SK-N-MC (cell line): ENCODE data around the gene GPANK1.

Source experiments
- DNase-seq: peaks from one replicate; pipeline ENCODE4 v3.0.0-alpha.2; 2011; ENCODE audit warnings: low read depth, low spot score
- H3K27ac ChIP-seq: fragments of 200-600 bp; sonication (generic); 2 replicates; pipeline ENCODE4 v1.5.1; 2016; ENCODE audit warnings: mixed run types
- H3K36me3 ChIP-seq: fragments of 200-600 bp; sonication (generic); 2 replicates; pipeline ENCODE4 v1.6.1; 2017; ENCODE audit warnings: antibody characterized with exemption, low read length, mixed read lengths; ENCODE audit not compliant: insufficient read depth
- H3K4me3 ChIP-seq: fragments of 200-600 bp; sonication (generic); 2 replicates; pipeline ENCODE4 v1.5.1; 2016
- H3K9ac ChIP-seq: fragments of 200-600 bp; sonication (generic); 2 replicates; pipeline ENCODE4 v1.8.0; 2017; ENCODE audit warnings: mixed run types, mixed read lengths; ENCODE audit not compliant: insufficient read length
- H3K9me3 ChIP-seq: fragments of 200-600 bp; sonication (generic); 2 replicates; pipeline ENCODE4 v1.6.1; 2017; ENCODE audit warnings: low read depth, mild to moderate bottlenecking, antibody characterized with exemption, low read length, moderate library complexity, mixed read lengths
- EZH2 ChIP-seq: fragments of 200-600 bp; sonication (generic); IDR thresholded peaks from one replicate; pipeline ENCODE4 v1.6.1; 2017; ENCODE audit warnings: antibody characterized with exemption
- FOXP2 ChIP-seq: optimal IDR thresholded peaks from 2 replicates; pipeline ENCODE3; 2011; ENCODE audit warnings: mild to moderate bottlenecking, moderate library complexity; ENCODE audit not compliant: insufficient read depth; ENCODE audit errors: extremely low read length, control extremely low read depth
- POLR2AphosphoS5 ChIP-seq: IDR thresholded peaks from 2 replicates; pipeline ENCODE4 v1.6.1; 2012; ENCODE audit warnings: mild to moderate bottlenecking, low read depth, low read length, borderline replicate concordance

GPANK1 gene

DNA sequence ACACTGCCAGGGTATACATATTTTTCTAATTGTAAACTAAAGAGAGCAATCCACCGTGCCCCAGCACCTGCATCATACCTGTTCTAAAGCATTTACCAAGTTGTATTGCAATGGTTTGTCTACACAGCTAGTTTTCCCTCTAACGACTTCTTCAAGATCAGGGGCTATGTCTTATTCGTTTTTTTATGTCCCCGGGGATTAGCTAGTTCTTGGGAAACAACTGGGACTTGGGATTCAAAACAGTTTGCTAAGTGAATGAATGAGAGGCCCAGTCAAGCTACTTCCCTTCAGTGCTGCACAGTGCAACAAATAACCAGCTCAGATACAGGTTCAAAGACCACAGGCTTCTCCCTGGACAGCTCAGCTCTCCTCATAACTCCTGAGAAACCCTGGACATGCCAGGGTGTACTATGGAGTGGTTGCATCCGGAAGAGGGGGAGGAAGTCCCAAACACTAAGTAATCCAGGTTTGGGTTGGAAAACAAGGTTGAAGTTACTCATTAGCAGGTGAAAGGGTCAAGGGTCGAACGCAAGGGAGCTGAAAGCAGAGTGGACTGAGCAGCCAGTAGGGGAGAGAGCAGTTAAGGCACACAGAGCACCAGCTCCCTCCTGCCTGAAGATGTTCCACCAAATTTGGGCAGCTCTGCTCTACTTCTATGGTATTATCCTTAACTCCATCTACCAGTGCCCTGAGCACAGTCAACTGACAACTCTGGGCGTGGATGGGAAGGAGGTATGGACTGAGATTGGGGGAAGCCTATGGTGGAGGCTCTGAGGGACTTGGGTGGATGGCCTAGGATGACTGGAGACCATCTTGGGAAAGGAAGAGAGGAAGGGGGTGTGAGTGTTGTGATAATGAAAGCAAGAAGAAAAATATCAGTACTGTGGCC lies 9.2 kb downstream of the GPANK1 start, which contains the start of gene APOM:
TSS of gene APOM (plus strand) at position 546 of the 889 bp plus-strand sequence. CDS start at position 619, 73 bp downstream.
- peaks cover 4% of the 10 kb centered on the region; the same call in 1 of the 2 replicates for H3K36me3 ChIP-seq
- H3K9ac ChIP-seq, result no peak within 1 kb of the TSS
- H3K9me3 ChIP-seq, result no peaks in the 10 kb centered on the region
- no peak for DNase-seq
- H3K27ac ChIP-seq, result peak within 1 kb of the TSS; percentile 8; the same call in 1 of the 2 replicates
- TF ChIP-seq FOXP2 (no peak), EZH2 (no peak), POLR2AphosphoS5 (no peak)
- no peak within 1 kb of the TSS for H3K4me3 ChIP-seq

DNA sequence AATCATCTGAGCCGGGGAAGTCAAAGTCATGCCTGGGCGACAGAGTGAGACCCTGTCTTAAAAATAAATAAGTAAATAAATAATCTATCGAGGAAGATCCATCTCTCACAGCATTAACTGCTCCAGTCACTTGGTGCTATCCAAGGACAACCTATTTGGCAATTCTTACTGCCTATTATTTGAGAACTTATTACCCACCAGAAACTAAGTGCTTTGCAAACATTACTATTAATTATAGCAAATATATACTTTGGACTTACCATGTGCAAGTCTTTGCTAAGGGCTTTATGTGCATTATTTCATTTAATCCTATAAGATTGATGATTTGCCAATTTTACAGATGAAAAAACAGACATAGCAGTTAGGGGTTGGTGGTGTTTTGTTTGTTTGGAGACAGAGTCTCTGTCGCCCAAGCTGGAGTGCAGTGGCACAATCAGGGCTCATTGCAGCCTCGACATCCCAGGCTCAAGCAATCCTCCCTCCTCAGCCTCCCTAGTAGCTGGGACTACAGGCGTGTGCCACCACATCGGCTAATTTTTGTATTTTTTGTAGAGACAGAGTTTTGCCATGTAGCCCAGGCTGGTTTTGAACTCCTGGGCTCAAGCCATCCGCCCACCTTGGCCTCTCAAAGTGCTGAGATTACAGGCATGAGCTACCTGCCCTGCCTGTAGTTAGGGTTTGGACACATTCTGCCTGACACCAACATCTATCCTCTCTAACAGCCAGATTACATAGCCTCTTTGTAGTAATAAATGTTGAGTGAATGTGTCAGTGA lies 10.0 kb downstream of the GPANK1 start:
- Histone ChIP-seq H3K9me3 (no peaks in the 10 kb centered on the region), H3K27ac (no peak overlapping the region), H3K36me3 (peaks cover 7% of the 10 kb centered on the region; the same call in 1 of the 2 replicates), H3K9ac (no peak overlapping the region), H3K4me3 (no peak overlapping the region)
- TF ChIP-seq POLR2AphosphoS5, result no peak
- DNase-seq, result no peak

DNA sequence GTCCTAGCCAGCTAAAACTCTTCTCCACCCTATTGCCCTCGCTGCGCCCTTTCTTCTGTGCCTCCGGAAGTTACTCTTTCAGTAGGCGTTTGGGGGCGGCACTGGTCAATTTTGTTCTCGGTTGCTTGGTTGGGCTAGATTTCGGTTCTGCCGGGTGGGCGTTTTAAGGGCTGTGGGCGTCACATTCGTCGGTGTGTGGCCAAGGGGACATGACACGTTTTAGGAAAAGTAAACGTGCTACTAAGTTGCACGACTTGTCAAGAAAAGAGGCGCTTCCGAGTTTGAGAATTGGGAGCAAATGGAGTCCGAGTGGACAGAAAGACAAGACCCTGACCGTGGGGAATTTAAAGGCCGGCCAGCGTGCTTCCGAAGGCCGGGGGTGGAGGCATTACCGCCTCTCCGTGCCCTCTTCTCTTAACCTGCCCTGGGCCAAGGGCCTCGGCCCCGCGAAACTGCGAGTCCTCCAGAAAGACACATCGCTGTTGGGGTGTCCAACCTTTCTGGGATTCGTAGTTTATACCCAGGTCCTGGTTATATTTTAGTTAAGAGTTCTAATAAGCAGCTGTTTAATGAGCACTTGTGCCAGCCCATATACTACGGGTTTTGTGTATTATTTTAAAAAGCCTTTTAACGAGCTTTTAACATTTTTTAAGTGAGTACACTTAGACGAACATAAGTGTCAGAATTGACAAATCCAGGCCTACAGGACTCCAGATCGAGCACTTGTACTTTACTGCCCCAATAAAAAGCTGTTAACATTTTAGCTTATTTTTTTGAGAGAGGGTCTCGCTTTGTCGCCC lies 11.7 kb downstream of the GPANK1 start:
- Histone ChIP-seq H3K27ac (peak overlapping the region; percentile 95), H3K4me3 (peak overlapping the region; percentile 85), H3K9me3 (no peaks in the 10 kb centered on the region), H3K9ac (peak overlapping the region; percentile 84), H3K36me3 (peaks cover 22% of the 10 kb centered on the region)
- no peak for DNase-seq
- peak; percentile 84 for TF ChIP-seq POLR2AphosphoS5
- no peak for TF ChIP-seq FOXP2

DNA sequence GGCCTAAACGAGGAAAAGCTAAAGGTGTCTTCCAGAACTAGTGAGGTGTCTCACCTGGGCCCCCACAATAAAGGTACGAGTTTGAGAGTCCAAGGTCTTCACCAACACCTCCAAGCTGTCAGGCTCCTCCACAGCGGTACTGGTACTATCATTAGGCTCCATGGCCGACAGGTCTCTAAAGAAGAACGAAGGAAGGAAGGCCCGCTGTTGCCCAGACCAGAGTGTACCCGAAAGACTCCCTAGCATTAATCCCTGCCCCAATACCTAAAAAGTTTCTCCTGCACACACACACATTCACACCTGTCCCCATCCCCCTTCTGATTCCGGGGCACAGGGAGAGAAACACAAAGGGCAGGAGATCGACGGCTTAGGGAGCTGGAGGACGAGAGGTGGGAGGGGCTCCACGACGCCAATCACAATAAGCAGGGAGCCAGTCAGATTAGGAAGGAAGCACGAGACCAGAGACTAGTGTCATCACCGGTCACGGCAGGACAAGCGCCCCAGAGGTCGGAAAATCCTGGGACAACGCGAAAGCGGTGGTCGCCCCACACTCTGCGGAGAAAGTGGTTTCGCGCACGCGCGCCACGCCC lies 13.1 kb downstream of the GPANK1 start:
- H3K4me3 ChIP-seq, result peak overlapping the region; percentile 85
- TF ChIP-seq EZH2, result no peak
- no peak for DNase-seq
- peak overlapping the region; percentile 84 for H3K9ac ChIP-seq
- no peaks in the 10 kb centered on the region for H3K9me3 ChIP-seq
- H3K27ac ChIP-seq, result 0 out of 2 replicates have a peak overlapping the region, but pooled peaks have one; percentile 95
- H3K36me3 ChIP-seq, result peaks cover 33% of the 10 kb centered on the region

DNA sequence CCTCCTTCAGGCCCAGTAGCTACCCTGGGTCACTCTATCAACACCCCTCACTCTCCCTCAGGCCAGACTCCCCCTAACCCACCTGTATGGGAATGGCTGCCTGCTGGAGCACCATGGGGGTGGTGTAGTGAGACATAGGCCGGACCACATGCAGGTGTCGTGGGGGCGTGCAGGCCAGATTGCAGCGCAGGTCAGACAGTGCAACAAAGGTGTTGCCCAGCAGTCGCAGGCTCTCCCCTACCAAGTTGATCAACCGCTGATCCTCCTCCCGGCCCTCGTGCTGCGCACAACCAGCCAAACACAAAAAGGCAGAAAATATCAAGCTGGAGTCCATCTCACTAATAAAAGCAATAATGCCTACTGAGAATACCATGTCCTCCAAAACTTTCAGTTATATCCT lies 19.5 kb downstream of the GPANK1 start:
- Histone ChIP-seq H3K27ac (no peak overlapping the region), H3K4me3 (no peak overlapping the region), H3K36me3 (peaks cover 83% of the 10 kb centered on the region), H3K9ac (no peak overlapping the region), H3K9me3 (no peaks in the 10 kb centered on the region)
- DNase-seq, result no peak
- TF ChIP-seq FOXP2, result no peak
- no peak for TF ChIP-seq EZH2
- TF ChIP-seq POLR2AphosphoS5, result no peak

DNA sequence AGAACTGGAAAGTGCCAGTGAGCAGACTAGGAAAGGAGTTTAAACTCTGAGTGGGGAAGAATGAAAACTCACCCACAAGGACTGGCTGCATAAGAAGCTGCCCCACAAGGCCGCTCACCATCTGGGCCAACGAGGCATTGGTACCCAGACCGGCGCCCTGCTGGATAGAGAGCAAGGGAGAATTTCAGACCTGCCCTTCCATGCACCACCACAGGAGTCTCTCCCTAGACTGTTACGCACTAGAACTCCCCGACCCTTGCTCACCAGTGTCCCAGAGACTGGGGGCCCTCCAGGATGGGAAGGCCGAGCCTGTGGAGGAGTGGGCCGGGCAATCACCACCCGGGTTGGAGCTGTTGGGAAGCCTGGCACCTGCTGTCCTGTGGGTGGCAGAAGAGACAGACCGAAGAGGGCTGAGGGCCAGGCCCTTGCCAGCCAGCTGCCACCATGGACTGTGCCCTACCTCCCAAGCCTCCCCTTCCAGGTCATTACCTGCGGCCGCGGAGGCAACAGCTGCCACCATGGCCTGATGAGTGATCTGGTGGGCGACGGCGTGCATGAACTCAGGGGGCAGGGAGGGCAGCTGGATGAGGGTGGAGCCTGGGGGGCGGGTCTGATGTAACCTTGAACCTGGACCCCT lies 20.9 kb downstream of the GPANK1 start:
- Histone ChIP-seq H3K9me3 (no peaks in the 10 kb centered on the region), H3K9ac (no peak overlapping the region), H3K4me3 (no peak overlapping the region), H3K27ac (no peak overlapping the region), H3K36me3 (peaks cover 87% of the 10 kb centered on the region)
- TF ChIP-seq FOXP2 (no peak), EZH2 (no peak)
- no peak for DNase-seq

DNA sequence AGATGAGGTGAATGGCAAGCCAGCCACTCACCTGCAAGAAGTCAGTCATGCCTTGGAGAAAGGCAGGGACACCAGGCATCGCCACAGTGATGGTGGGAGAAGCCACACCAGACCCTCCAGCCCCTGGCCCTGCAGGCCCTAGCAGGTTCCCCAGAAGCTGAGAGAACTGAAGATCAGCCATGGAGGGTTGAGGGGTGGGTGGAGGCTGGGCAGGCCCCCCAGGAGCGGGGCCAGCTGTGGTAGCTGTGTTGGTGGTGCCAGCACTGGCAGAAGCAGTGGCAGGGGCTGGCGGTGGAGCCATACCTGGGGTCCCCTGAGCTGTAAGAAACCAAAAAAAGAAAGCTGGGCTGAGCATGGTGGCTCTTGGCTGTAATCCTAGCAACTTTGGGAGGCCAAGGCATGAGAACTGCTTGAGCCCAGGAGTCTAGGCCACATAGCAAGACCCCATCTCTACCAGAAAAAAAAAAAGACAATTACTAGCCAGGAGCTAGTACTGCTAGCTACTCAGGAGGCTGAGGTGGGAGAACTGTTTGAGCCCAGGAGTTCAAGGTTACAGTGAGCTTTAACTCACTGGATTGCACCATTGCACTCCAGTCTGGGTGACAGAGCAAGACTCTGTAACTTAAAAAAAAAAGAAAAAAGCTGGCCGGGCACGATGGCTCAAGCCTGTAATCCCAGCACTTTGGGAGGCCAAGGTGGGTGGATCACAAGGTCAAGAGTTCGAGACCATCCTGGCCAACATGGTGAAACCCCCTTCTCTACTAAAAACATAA lies 21.8 kb downstream of the GPANK1 start:
- TF ChIP-seq POLR2AphosphoS5 (no peak), EZH2 (no peak), FOXP2 (no peak)
- Histone ChIP-seq H3K9me3 (no peaks in the 10 kb centered on the region), H3K9ac (no peak overlapping the region), H3K27ac (no peak overlapping the region), H3K36me3 (peaks cover 84% of the 10 kb centered on the region), H3K4me3 (no peak overlapping the region)
- DNase-seq, result no peak
